Adrenal gland (tissue), 5 donors: ENCODE measurements around the gene RASA2.

Experiments
- CTCF ChIP-seq, 6 experiments: fragments of 450-650 bp in 4 of 6; fragments of 200-600 bp in 2 of 6; sonication (generic) in 1 of 6; IDR thresholded peaks; 1 replicate in 5 of 6; 2 replicates in 1 of 6; pipeline versions ENCODE4 v1.5.1 to v1.8.0; 2016 to 2021; ENCODE audit warnings: antibody characterized with exemption in 6 of 6, mild to moderate bottlenecking in 2 of 6, moderate library complexity in 1 of 6
- POLR2A ChIP-seq, 2 donors: fragments of 450-650 bp; IDR thresholded peaks; one replicate each; pipeline ENCODE4 v1.6.1; 2017; ENCODE audit warnings: antibody characterized with exemption in 2 of 2, mild to moderate bottlenecking in 2 of 2, moderate library complexity in 1 of 2
- donor health status: DM: no; HTN: no; CAD: no.

GRCh38 chr3:141570068-141570467, 83.2 kb downstream of the RASA2 start:
- no peak for TF ChIP-seq CTCF (IDR thresholded peaks at IDR 0.05)
- TF ChIP-seq POLR2A (IDR thresholded peaks at IDR 0.05) = no peak
